KMS-11 (cell line): Measurements from ENCODE around the gene SETD4.

ENCODE experiments used
- H2AFZ ChIP-seq: fragments of 200-600 bp; sonication (generic); 2 replicates; pipeline ENCODE4 v1.6.1; 2016; ENCODE audit warnings: antibody characterized with exemption, mixed run types, low read depth
- H3K27ac ChIP-seq: fragments of 200-600 bp; sonication (generic); 2 replicates; pipeline ENCODE4 v1.6.1; 2016; ENCODE audit warnings: mild to moderate bottlenecking, mixed run types
- H3K27me3 ChIP-seq: fragments of 200-600 bp; sonication (generic); 2 replicates; pipeline ENCODE4 v1.6.1; 2017; ENCODE audit warnings: mild to moderate bottlenecking, low read depth, mixed run types, moderate library complexity; ENCODE audit not compliant: insufficient read depth
- H3K36me3 ChIP-seq: fragments of 200-600 bp; sonication (generic); 2 replicates; pipeline ENCODE4 v1.6.1; 2017; ENCODE audit warnings: mild to moderate bottlenecking, mixed run types; ENCODE audit not compliant: insufficient read depth
- H3K4me1 ChIP-seq: fragments of 200-600 bp; sonication (generic); 2 replicates; pipeline ENCODE4 v1.6.1; 2016; ENCODE audit warnings: mild to moderate bottlenecking, low read depth, mixed run types; ENCODE audit not compliant: poor library complexity, severe bottlenecking
- H3K4me2 ChIP-seq: fragments of 200-600 bp; sonication (generic); 2 replicates; pipeline ENCODE4 v1.7.0; 2016; ENCODE audit warnings: mild to moderate bottlenecking, mixed run types
- H3K4me3 ChIP-seq: fragments of 200-600 bp; sonication (generic); IDR thresholded peaks from 2 replicates; pipeline ENCODE4 v1.6.1; 2017; ENCODE audit warnings: low read depth, low read length, mixed read lengths; ENCODE audit not compliant: insufficient read depth
- H3K79me2 ChIP-seq: fragments of 200-600 bp; sonication (generic); 2 replicates; pipeline ENCODE4 v1.6.1; 2016; ENCODE audit warnings: low read depth, mixed run types; ENCODE audit not compliant: insufficient read depth
- H3K9ac ChIP-seq: fragments of 200-600 bp; sonication (generic); 2 replicates; pipeline ENCODE4 v1.6.1; 2016; ENCODE audit warnings: mild to moderate bottlenecking, mixed run types
- H4K20me1 ChIP-seq: fragments of 200-600 bp; sonication (generic); 2 replicates; pipeline ENCODE4 v1.6.1; 2016; ENCODE audit warnings: mild to moderate bottlenecking, mixed run types; ENCODE audit not compliant: insufficient read depth
- TF ChIP-seq, protein P1 (sequence below): fragments of 200-600 bp; sonication (generic); conservative IDR thresholded peaks from 2 replicates; pipeline ENCODE4 v1.6.1; 2017; ENCODE audit warnings: low read depth, mild to moderate bottlenecking, antibody characterized with exemption, low read length, moderate library complexity, mixed read lengths

The SETD4 gene

GRCh38 chr21:35984654-35985361 lies 75.5 kb downstream of the SETD4 start:
- Histone ChIP-seq H3K27me3 (no peaks in the 10 kb centered on the region), H3K79me2 (no peaks in the 10 kb centered on the region), H3K27ac (no peak overlapping the region), H3K4me2 (no peak overlapping the region), H3K4me1 (no peaks in the 10 kb centered on the region), H2AFZ (no peak overlapping the region), H3K9ac (no peak overlapping the region), H4K20me1 (no peaks in the 10 kb centered on the region), H3K36me3 (no peaks in the 10 kb centered on the region), H3K4me3 (no peak overlapping the region)
- TF ChIP-seq, protein P1, sequence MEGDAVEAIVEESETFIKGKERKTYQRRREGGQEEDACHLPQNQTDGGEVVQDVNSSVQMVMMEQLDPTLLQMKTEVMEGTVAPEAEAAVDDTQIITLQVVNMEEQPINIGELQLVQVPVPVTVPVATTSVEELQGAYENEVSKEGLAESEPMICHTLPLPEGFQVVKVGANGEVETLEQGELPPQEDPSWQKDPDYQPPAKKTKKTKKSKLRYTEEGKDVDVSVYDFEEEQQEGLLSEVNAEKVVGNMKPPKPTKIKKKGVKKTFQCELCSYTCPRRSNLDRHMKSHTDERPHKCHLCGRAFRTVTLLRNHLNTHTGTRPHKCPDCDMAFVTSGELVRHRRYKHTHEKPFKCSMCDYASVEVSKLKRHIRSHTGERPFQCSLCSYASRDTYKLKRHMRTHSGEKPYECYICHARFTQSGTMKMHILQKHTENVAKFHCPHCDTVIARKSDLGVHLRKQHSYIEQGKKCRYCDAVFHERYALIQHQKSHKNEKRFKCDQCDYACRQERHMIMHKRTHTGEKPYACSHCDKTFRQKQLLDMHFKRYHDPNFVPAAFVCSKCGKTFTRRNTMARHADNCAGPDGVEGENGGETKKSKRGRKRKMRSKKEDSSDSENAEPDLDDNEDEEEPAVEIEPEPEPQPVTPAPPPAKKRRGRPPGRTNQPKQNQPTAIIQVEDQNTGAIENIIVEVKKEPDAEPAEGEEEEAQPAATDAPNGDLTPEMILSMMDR = no peak
